ENCODE measurements around the gene ADCY7.

The ADCY7 gene

DNA sequence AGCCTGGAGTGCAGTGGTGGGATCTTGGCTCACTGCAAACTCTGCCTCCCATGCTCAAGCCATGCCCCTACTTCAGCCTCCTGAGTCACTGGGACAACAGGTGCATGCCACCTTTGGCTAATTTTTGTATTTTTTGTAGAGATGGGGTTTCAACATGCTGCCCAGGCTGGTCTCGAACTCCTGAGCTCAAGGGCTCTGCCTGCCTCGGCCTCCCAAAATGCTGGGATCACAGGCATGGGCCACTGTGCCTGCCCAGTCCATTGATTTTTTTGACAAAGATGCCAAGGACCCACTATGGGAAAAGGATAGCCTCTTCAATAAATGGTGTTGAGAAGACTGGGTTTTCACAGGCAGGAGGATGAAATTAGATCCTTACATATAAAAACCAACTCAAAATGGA is 10.8 kb upstream of the ADCY7 start:
- ATAC-seq = no peak
- no peak for TF ChIP-seq ARNTL (CRISPR knock-in tag; IDR thresholded peaks at IDR 0.05; ENCODE audit: borderline replicate concordance, low read depth)
- TF ChIP-seq ISL1 (CRISPR knock-in tag; IDR thresholded peaks at IDR 0.05) = no peak
- no peak for TF ChIP-seq BACH2 (CRISPR knock-in tag; IDR thresholded peaks at IDR 0.05; ENCODE audit: borderline replicate concordance)
- TF ChIP-seq ZNF565 (CRISPR knock-in tag; conservative IDR thresholded peaks at IDR 0.05; ENCODE audit: low read depth) = no peak
- no peak for TF ChIP-seq SNAI2 (CRISPR knock-in tag; IDR thresholded peaks at IDR 0.05)
- TF ChIP-seq PPARA (CRISPR knock-in tag; IDR thresholded peaks at IDR 0.05; ENCODE audit: borderline replicate concordance) = no peak
- TF ChIP-seq ZC3H10 (CRISPR knock-in tag; IDR thresholded peaks at IDR 0.05) = no peak
- no peak for TF ChIP-seq TCF4 (CRISPR knock-in tag; IDR thresholded peaks at IDR 0.05; ENCODE audit: borderline replicate concordance)
- no peak for TF ChIP-seq ZNF70 (CRISPR knock-in tag; IDR thresholded peaks at IDR 0.05)
- no peak for TF ChIP-seq CSDC2 (CRISPR knock-in tag; IDR thresholded peaks at IDR 0.05)
- TF ChIP-seq TOX (CRISPR knock-in tag; IDR thresholded peaks at IDR 0.05; ENCODE audit: borderline replicate concordance) = no peak

DNA sequence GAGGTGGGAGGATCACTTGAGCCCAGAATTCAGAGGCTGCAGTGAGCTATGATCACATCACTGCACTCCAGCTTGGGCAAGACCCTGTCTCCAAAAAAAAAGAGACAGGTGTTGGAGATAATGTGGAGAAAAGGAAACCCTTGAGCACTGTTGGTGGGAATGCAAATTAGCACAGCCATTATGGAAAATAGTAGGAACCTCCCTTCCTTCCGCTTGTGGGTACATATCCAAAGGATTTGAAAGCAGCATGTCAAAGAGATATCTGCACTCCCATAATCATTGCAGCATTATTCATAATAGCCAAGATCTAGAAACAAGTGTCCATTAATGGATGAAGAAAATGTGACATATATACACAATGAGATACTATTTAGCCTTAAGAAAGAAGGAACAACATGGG is 9.7 kb upstream of the ADCY7 start:
- no peak for TF ChIP-seq SNAI2 (CRISPR knock-in tag; IDR thresholded peaks at IDR 0.05)
- no peak for TF ChIP-seq OSR1 (CRISPR knock-in tag; IDR thresholded peaks at IDR 0.05)
- TF ChIP-seq ARNTL (CRISPR knock-in tag; IDR thresholded peaks at IDR 0.05; ENCODE audit: borderline replicate concordance, low read depth) = no peak
- no peak for TF ChIP-seq ZNF565 (CRISPR knock-in tag; conservative IDR thresholded peaks at IDR 0.05; ENCODE audit: low read depth)
- TF ChIP-seq, protein P1, sequence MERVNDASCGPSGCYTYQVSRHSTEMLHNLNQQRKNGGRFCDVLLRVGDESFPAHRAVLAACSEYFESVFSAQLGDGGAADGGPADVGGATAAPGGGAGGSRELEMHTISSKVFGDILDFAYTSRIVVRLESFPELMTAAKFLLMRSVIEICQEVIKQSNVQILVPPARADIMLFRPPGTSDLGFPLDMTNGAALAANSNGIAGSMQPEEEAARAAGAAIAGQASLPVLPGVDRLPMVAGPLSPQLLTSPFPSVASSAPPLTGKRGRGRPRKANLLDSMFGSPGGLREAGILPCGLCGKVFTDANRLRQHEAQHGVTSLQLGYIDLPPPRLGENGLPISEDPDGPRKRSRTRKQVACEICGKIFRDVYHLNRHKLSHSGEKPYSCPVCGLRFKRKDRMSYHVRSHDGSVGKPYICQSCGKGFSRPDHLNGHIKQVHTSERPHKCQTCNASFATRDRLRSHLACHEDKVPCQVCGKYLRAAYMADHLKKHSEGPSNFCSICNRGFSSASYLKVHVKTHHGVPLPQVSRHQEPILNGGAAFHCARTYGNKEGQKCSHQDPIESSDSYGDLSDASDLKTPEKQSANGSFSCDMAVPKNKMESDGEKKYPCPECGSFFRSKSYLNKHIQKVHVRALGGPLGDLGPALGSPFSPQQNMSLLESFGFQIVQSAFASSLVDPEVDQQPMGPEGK (CRISPR knock-in tag; IDR thresholded peaks at IDR 0.05; ENCODE audit: borderline replicate concordance) = no peak
- TF ChIP-seq, protein P2, sequence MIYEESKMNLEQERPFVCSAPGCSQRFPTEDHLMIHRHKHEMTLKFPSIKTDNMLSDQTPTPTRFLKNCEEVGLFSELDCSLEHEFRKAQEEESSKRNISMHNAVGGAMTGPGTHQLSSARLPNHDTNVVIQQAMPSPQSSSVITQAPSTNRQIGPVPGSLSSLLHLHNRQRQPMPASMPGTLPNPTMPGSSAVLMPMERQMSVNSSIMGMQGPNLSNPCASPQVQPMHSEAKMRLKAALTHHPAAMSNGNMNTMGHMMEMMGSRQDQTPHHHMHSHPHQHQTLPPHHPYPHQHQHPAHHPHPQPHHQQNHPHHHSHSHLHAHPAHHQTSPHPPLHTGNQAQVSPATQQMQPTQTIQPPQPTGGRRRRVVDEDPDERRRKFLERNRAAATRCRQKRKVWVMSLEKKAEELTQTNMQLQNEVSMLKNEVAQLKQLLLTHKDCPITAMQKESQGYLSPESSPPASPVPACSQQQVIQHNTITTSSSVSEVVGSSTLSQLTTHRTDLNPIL (CRISPR knock-in tag; IDR thresholded peaks at IDR 0.05; ENCODE audit: low read depth) = no peak
- no peak for ATAC-seq

DNA sequence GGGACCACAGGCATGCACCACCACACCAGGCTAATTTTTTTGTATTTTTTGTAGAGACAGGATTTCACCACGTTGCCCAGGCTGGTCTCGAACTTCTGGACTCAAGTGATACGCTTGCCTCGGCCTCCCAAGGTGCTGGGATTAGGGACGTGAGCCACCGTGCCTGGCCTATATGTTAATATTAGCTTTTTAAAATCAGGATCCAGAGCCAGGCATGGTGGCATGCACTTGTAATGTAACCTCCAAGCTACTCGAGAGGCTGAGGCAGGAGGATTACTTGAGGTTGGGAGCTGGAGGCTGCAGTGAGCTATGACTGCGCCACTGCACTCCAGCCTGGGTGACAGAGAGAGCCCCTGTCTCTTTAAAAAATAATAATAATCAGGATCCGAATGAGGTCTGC is 8.5 kb upstream of the ADCY7 start:
- ATAC-seq = no peak
- TF ChIP-seq, protein P3, sequence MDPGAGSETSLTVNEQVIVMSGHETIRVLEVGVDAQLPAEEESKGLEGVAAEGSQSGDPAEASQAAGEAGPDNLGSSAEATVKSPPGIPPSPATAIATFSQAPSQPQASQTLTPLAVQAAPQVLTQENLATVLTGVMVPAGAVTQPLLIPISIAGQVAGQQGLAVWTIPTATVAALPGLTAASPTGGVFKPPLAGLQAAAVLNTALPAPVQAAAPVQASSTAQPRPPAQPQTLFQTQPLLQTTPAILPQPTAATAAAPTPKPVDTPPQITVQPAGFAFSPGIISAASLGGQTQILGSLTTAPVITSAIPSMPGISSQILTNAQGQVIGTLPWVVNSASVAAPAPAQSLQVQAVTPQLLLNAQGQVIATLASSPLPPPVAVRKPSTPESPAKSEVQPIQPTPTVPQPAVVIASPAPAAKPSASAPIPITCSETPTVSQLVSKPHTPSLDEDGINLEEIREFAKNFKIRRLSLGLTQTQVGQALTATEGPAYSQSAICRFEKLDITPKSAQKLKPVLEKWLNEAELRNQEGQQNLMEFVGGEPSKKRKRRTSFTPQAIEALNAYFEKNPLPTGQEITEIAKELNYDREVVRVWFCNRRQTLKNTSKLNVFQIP (CRISPR knock-in tag; IDR thresholded peaks at IDR 0.05; ENCODE audit: borderline replicate concordance, low read depth) = no peak
- TF ChIP-seq OSR1 (CRISPR knock-in tag; IDR thresholded peaks at IDR 0.05) (no peak), ZC3H10 (CRISPR knock-in tag; IDR thresholded peaks at IDR 0.05) (no peak), ZNF565 (CRISPR knock-in tag; conservative IDR thresholded peaks at IDR 0.05; ENCODE audit: low read depth) (no peak), ZNF8 (CRISPR knock-in tag; IDR thresholded peaks at IDR 0.05) (no peak), SNAI2 (CRISPR knock-in tag; IDR thresholded peaks at IDR 0.05) (no peak), PPARA (CRISPR knock-in tag; IDR thresholded peaks at IDR 0.05; ENCODE audit: borderline replicate concordance) (no peak), BACH2 (CRISPR knock-in tag; IDR thresholded peaks at IDR 0.05; ENCODE audit: borderline replicate concordance) (no peak), ZNF70 (CRISPR knock-in tag; IDR thresholded peaks at IDR 0.05) (no peak), ZFP3 (CRISPR knock-in tag; IDR thresholded peaks at IDR 0.05) (no peak), RARB (CRISPR knock-in tag; IDR thresholded peaks at IDR 0.05) (no peak), TCF4 (CRISPR knock-in tag; IDR thresholded peaks at IDR 0.05; ENCODE audit: borderline replicate concordance) (no peak), TOX (CRISPR knock-in tag; IDR thresholded peaks at IDR 0.05; ENCODE audit: borderline replicate concordance) (no peak), GLIS3 (CRISPR knock-in tag; IDR thresholded peaks at IDR 0.05) (no peak), ESRRG (CRISPR knock-in tag; IDR thresholded peaks at IDR 0.05) (no peak)
- TF ChIP-seq, protein P4, sequence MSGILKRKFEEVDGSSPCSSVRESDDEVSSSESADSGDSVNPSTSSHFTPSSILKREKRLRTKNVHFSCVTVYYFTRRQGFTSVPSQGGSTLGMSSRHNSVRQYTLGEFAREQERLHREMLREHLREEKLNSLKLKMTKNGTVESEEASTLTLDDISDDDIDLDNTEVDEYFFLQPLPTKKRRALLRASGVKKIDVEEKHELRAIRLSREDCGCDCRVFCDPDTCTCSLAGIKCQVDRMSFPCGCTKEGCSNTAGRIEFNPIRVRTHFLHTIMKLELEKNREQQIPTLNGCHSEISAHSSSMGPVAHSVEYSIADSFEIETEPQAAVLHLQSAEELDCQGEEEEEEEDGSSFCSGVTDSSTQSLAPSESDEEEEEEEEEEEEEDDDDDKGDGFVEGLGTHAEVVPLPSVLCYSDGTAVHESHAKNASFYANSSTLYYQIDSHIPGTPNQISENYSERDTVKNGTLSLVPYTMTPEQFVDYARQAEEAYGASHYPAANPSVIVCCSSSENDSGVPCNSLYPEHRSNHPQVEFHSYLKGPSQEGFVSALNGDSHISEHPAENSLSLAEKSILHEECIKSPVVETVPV (CRISPR knock-in tag; IDR thresholded peaks at IDR 0.05) = no peak
- TF ChIP-seq, protein P5, sequence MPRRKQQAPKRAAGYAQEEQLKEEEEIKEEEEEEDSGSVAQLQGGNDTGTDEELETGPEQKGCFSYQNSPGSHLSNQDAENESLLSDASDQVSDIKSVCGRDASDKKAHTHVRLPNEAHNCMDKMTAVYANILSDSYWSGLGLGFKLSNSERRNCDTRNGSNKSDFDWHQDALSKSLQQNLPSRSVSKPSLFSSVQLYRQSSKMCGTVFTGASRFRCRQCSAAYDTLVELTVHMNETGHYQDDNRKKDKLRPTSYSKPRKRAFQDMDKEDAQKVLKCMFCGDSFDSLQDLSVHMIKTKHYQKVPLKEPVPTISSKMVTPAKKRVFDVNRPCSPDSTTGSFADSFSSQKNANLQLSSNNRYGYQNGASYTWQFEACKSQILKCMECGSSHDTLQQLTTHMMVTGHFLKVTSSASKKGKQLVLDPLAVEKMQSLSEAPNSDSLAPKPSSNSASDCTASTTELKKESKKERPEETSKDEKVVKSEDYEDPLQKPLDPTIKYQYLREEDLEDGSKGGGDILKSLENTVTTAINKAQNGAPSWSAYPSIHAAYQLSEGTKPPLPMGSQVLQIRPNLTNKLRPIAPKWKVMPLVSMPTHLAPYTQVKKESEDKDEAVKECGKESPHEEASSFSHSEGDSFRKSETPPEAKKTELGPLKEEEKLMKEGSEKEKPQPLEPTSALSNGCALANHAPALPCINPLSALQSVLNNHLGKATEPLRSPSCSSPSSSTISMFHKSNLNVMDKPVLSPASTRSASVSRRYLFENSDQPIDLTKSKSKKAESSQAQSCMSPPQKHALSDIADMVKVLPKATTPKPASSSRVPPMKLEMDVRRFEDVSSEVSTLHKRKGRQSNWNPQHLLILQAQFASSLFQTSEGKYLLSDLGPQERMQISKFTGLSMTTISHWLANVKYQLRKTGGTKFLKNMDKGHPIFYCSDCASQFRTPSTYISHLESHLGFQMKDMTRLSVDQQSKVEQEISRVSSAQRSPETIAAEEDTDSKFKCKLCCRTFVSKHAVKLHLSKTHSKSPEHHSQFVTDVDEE (CRISPR knock-in tag; IDR thresholded peaks at IDR 0.05) = no peak
- TF ChIP-seq, protein P1 (CRISPR knock-in tag; IDR thresholded peaks at IDR 0.05; ENCODE audit: borderline replicate concordance) = no peak
- TF ChIP-seq, protein P2 (CRISPR knock-in tag; IDR thresholded peaks at IDR 0.05; ENCODE audit: low read depth) = no peak

Measured in SK-N-SH treated with all-trans-retinoic acid at 6 μM for 48 hours (cell line).